HG02973 (cell line): ENCODE results near the gene ACTG2.

ENCODE experiments used
- ATAC-seq: cut with Tn5 transposase; IDR thresholded peaks from one replicate; pipeline ENCODE4 v1.9.1; 2021; ENCODE audit warnings: moderate library complexity; ENCODE audit not compliant: unreplicated experiment

ACTG2 gene

GRCh38 chr2:73911548-73912208 is 18.9 kb downstream of the ACTG2 start:
- no peak for ATAC-seq

- no peak for ATAC-seq
Measured at GRCh38 chr2:73913414-73914054, 20.7 kb downstream of the ACTG2 start.

GRCh38 chr2:73914667-73915066 is 21.9 kb downstream of the ACTG2 start:
- no peak for ATAC-seq

- ATAC-seq = no peak
Measured at GRCh38 chr2:73915437-73915993, 22.7 kb downstream of the ACTG2 start.

GRCh38 chr2:73916666-73917065 is 23.9 kb downstream of the ACTG2 start:
- no peak for ATAC-seq

GRCh38 chr2:73917296-73917695 is 24.5 kb downstream of the ACTG2 start:
- no peak for ATAC-seq

- ATAC-seq = no peak
Measured at GRCh38 chr2:73917696-73918207, 24.9 kb downstream of the ACTG2 start.

- ATAC-seq = no peak
Measured at GRCh38 chr2:73918856-73919255, 26.0 kb downstream of the ACTG2 start.

GRCh38 chr2:73919596-73920228 is 26.9 kb downstream of the ACTG2 start:
- no peak for ATAC-seq

GRCh38 chr2:73920577-73921545 is 28.1 kb downstream of the ACTG2 start:
- no peak for ATAC-seq

- no peak for ATAC-seq
Measured at GRCh38 chr2:73921581-73921980, 28.8 kb downstream of the ACTG2 start.

- no peak for ATAC-seq
Measured at GRCh38 chr2:73922681-73923080, 29.9 kb downstream of the ACTG2 start.

GRCh38 chr2:73925033-73925704 is 32.4 kb downstream of the ACTG2 start:
- no peak for ATAC-seq

GRCh38 chr2:73925853-73926492 is 33.2 kb downstream of the ACTG2 start:
- ATAC-seq = no peak

GRCh38 chr2:73926493-73927327 is 33.9 kb downstream of the ACTG2 start, which contains the start of gene DGUOK:
TSS of gene DGUOK (plus strand) at chr2:73926880. CDS start at chr2:73926911, 31 bp downstream.
- ATAC-seq = peak; percentile 98

GRCh38 chr2:73927344-73927743 is 34.5 kb downstream of the ACTG2 start:
- no peak for ATAC-seq

GRCh38 chr2:73928963-73929347 is 36.1 kb downstream of the ACTG2 start:
- ATAC-seq = no peak

- ATAC-seq = no peak
Measured at GRCh38 chr2:73930386-73930785, 37.6 kb downstream of the ACTG2 start.
